ENCODE measurements around the gene KMT2C. TPM values are rescaled to one million over a fixed set of nuclear protein-coding genes. Genes with fewer than 3 reads are reported as not detected.

Gene KMT2C
- total RNA-seq, 2 experiments from 2014 or later: 34.2 to 38.2 TPM

DNA sequence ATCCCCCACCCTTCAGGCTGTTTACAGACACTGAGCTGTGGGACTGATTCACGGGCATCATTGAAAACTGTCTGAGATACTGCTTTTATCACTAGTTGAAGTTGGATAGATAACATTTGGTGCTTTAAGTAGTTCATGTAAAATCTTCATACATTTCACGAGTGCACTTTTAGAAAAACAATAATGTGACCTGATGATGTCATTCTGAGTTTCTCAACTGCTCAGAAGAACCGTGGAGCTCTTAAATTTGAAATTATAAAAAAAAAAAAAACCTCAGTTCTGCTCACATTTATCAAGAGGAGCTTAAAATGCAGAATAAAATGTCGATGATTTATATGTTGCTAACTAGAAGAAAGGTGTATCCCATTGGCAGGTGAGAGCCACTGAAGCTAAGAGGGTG, 328.8 kb downstream of the KMT2C start:
- H3K27me3 Mint-ChIP-seq: no peaks in the 10 kb centered on the region
- H3K36me3 Mint-ChIP-seq: peaks cover 24% of the 10 kb centered on the region
- no peak for DNase-seq
- H3K4me3 Mint-ChIP-seq: no peak overlapping the region
- H3K4me1 Mint-ChIP-seq: peaks cover 6% of the 10 kb centered on the region
- no peaks in the 10 kb centered on the region for H3K9me3 Mint-ChIP-seq
- no peak overlapping the region for H3K27ac Mint-ChIP-seq

GRCh38 chr7:152105205-152105604, 330.6 kb downstream of the KMT2C start:
- no peak for DNase-seq
- peaks cover 8% of the 10 kb centered on the region for H3K4me1 Mint-ChIP-seq
- no peak overlapping the region for H3K27ac Mint-ChIP-seq
- no peak overlapping the region for H3K4me3 Mint-ChIP-seq
- H3K36me3 Mint-ChIP-seq: peaks cover 25% of the 10 kb centered on the region
- no peaks in the 10 kb centered on the region for H3K27me3 Mint-ChIP-seq
- H3K9me3 Mint-ChIP-seq: no peaks in the 10 kb centered on the region

DNA sequence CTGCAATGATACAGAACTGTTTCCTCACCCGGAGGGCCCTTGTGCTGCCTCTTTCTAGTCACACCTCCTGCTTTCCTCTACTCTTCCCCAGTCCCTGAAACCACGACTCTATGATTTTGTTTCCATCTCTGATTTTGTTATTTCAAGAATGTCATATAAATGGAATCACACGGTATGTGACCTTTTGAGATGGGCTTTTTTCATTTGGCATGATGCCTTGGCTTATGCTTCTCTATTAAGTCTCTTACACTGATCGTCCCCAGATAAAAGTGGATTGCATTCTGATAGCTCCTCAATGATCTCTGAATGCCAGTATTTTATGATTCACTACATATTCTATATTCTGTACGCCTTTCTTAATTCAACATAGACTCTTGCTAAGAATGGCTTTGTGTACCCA, 332.1 kb downstream of the KMT2C start:
- Mint-ChIP-seq H3K9me3 (no peaks in the 10 kb centered on the region), H3K36me3 (peaks cover 22% of the 10 kb centered on the region), H3K27ac (no peak overlapping the region), H3K4me1 (peaks cover 8% of the 10 kb centered on the region), H3K27me3 (no peaks in the 10 kb centered on the region), H3K4me3 (no peak overlapping the region)
- DNase-seq: no peak

- H3K36me3 Mint-ChIP-seq: peaks cover 22% of the 10 kb centered on the region
- H3K27ac Mint-ChIP-seq: no peak overlapping the region
- H3K4me3 Mint-ChIP-seq: no peak overlapping the region
- no peaks in the 10 kb centered on the region for H3K27me3 Mint-ChIP-seq
- H3K4me1 Mint-ChIP-seq: peaks cover 9% of the 10 kb centered on the region
- DNase-seq: no peak
- H3K9me3 Mint-ChIP-seq: no peaks in the 10 kb centered on the region
Measured at GRCh38 chr7:152103066-152103465, 332.7 kb downstream of the KMT2C start.

- H3K27ac Mint-ChIP-seq: no peak overlapping the region
- peaks cover 4% of the 10 kb centered on the region for H3K4me1 Mint-ChIP-seq
- DNase-seq: no peak
- H3K4me3 Mint-ChIP-seq: no peak overlapping the region
- no peaks in the 10 kb centered on the region for H3K27me3 Mint-ChIP-seq
- no peaks in the 10 kb centered on the region for H3K9me3 Mint-ChIP-seq
- H3K36me3 Mint-ChIP-seq: peaks cover 9% of the 10 kb centered on the region
Measured at GRCh38 chr7:152097330-152097729, 338.5 kb downstream of the KMT2C start.

DNA sequence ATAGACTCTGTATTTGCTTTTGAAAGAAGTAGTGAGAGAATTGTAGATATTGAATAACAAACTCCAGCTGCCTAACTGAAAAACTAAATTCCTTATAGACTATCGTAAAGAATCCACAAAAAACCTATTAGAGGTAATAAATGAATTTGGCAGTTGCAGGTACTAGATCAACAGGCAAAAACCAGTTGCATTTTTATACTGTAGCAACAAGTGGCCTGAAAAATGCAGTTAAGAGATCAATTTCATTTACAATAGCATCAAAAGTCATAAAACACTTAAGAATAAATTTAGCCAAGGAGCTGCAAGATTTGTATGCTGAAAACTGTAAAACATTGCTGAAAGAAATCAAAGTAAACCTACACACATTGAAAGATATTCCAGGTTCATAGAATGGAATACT, 340.0 kb downstream of the KMT2C start:
- H3K36me3 Mint-ChIP-seq: peaks cover 6% of the 10 kb centered on the region
- H3K4me1 Mint-ChIP-seq: peaks cover 6% of the 10 kb centered on the region
- H3K9me3 Mint-ChIP-seq: peaks cover under 1% of the 10 kb centered on the region
- H3K4me3 Mint-ChIP-seq: no peak overlapping the region
- no peak overlapping the region for H3K27ac Mint-ChIP-seq
- DNase-seq: no peak
- no peaks in the 10 kb centered on the region for H3K27me3 Mint-ChIP-seq

- Mint-ChIP-seq H3K27ac (no peak overlapping the region), H3K36me3 (peaks cover 18% of the 10 kb centered on the region), H3K27me3 (no peaks in the 10 kb centered on the region), H3K9me3 (peaks cover 11% of the 10 kb centered on the region), H3K4me3 (no peak overlapping the region), H3K4me1 (peaks cover 7% of the 10 kb centered on the region)
- no peak for DNase-seq
Measured at GRCh38 chr7:152093717-152094116, 342.1 kb downstream of the KMT2C start.

GRCh38 chr7:152090747-152091146, 345.1 kb downstream of the KMT2C start:
- Mint-ChIP-seq H3K4me3 (no peak overlapping the region), H3K4me1 (peaks cover 6% of the 10 kb centered on the region), H3K27ac (no peak overlapping the region), H3K27me3 (no peaks in the 10 kb centered on the region), H3K36me3 (peaks cover 27% of the 10 kb centered on the region), H3K9me3 (peaks cover 20% of the 10 kb centered on the region)
- no peak for DNase-seq

GRCh38 chr7:152089183-152089582, 346.6 kb downstream of the KMT2C start:
- H3K36me3 Mint-ChIP-seq: peaks cover 37% of the 10 kb centered on the region
- H3K27ac Mint-ChIP-seq: no peak overlapping the region
- H3K4me3 Mint-ChIP-seq: no peak overlapping the region
- H3K27me3 Mint-ChIP-seq: no peaks in the 10 kb centered on the region
- peaks cover 21% of the 10 kb centered on the region for H3K9me3 Mint-ChIP-seq
- H3K4me1 Mint-ChIP-seq: peaks cover 6% of the 10 kb centered on the region
- no peak for DNase-seq

DNA sequence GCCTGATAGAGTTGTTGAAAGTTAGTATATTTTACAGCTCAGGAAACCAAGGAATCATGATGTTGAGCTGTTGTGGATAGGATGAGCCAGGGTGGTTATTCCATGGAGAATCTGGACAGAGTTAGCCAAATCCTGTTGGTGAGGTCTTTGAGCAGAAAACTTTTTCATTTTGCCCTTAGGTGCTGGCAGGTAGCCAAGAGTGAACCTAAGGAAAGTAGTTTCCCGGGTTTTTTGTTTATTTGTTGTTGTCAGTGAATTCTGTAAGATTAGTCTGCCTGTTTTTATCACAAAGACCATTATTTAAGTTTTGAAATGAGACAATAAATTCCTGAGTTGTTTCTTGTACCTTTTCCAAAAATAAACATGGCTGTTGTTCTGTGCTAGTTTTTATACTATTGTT, 349.3 kb downstream of the KMT2C start:
- Mint-ChIP-seq H3K27ac (no peak overlapping the region), H3K36me3 (peaks cover 48% of the 10 kb centered on the region), H3K4me1 (peaks cover 3% of the 10 kb centered on the region), H3K4me3 (no peak overlapping the region), H3K27me3 (no peaks in the 10 kb centered on the region), H3K9me3 (peaks cover 21% of the 10 kb centered on the region)
- no peak for DNase-seq

GRCh38 chr7:152085131-152085530, 350.7 kb downstream of the KMT2C start:
- H3K36me3 Mint-ChIP-seq: peaks cover 44% of the 10 kb centered on the region
- H3K27me3 Mint-ChIP-seq: no peaks in the 10 kb centered on the region
- no peak for DNase-seq
- peaks cover 19% of the 10 kb centered on the region for H3K9me3 Mint-ChIP-seq
- H3K27ac Mint-ChIP-seq: no peak overlapping the region
- no peak overlapping the region for H3K4me3 Mint-ChIP-seq
- H3K4me1 Mint-ChIP-seq: peaks cover 7% of the 10 kb centered on the region

Other genes with a start within 250 kb of the KMT2C start
- 10 to 100 TPM; 21.3 to 21.4 TPM for gene XRCC2, start 240.1 kb upstream of the KMT2C start, total RNA-seq